ENCODE measurements around the gene RXRA.

GRCh38 chr9:134381671-134382516 lies 55.6 kb downstream of the RXRA start:
- TF ChIP-seq POLR2A (IDR thresholded peaks at IDR 0.05; ENCODE audit: low read length), result no peak
- TF ChIP-seq GATA1 (IDR thresholded peaks at IDR 0.05; ENCODE audit: low read depth, low read length), result no peak
